Ascending aorta (tissue), 2 donors: ENCODE results near the gene CFC1. TPM values are rescaled to one million over a fixed set of nuclear protein-coding genes. Genes with fewer than 3 reads are reported as not detected.
"Not testable (repeated sequence)": the region's sequence is repeated elsewhere in the genome, so short reads cannot be mapped to it uniquely, and the experiment has no call there.

Experiments
- DNase-seq, 2 donors: peaks; one replicate each; pipeline ENCODE4 v3.0.0-alpha.2; 2019; ENCODE audit warnings: low spot score in 2 of 2
- H3K27ac ChIP-seq, 2 donors: fragments of 200-600 bp; sonication (generic); one replicate each; pipeline ENCODE4 v1.5.1; 2016 to 2017; ENCODE audit warnings: mild to moderate bottlenecking in 1 of 2
- H3K27me3 ChIP-seq: fragments of 200-600 bp; sonication (generic); one replicate; pipeline ENCODE4 v1.5.1; 2017
- H3K36me3 ChIP-seq, 2 donors: fragments of 200-600 bp; sonication (generic); one replicate each; pipeline ENCODE4 v1.5.1; 2016
- H3K4me1 ChIP-seq, 2 donors: fragments of 200-600 bp; sonication (generic); one replicate each; pipeline ENCODE4 v1.5.1; 2016 to 2017; ENCODE audit warnings: mild to moderate bottlenecking in 1 of 2
- H3K4me3 ChIP-seq, 2 donors: fragments of 200-600 bp; sonication (generic); one replicate each; pipeline ENCODE4 v1.5.1; 2016 to 2017; ENCODE audit warnings: mild to moderate bottlenecking in 1 of 2
- H3K9me3 ChIP-seq, 2 donors: fragments of 200-600 bp; sonication (generic); one replicate each; pipeline ENCODE4 v1.5.1; 2016
- intact Hi-C: fragments of 100-400 bp; cut with DNase I; formaldehyde crosslinking; loops from one replicate; pipeline ENCODE4 v1.15.1; 2023
- total RNA-seq: library from RNA; depleted of rRNA; stranded (reverse); fragments of >200 nt; gene quantifications from one replicate; pipeline ENCODE4 v1.1.0, GENCODE V29; 2016

CFC1 gene
- total RNA-seq, 1 donor from 2014 or later: not detected

DNA sequence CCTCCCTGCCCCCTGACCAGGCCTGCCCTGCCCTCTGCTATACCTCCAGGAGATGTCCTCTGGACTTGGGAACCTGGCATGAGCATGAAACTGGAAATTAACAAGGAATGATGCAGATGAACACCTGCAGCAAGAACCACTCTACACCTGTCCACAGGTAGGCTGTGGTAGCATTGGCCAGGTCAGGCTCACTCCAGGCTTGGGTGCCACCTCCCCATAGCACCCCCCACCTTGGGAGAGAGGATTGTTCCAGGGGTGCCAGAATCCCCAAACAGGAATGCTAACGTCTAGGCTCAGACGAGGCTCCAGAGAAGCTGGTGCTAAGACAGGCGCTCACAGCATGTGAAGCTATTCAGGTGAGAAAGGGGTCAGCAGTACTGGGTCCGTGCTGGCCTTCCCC, 5.4 kb downstream of the CFC1 start:
- DNase-seq: peak in 1 of 2 donors; percentile 42

DNA sequence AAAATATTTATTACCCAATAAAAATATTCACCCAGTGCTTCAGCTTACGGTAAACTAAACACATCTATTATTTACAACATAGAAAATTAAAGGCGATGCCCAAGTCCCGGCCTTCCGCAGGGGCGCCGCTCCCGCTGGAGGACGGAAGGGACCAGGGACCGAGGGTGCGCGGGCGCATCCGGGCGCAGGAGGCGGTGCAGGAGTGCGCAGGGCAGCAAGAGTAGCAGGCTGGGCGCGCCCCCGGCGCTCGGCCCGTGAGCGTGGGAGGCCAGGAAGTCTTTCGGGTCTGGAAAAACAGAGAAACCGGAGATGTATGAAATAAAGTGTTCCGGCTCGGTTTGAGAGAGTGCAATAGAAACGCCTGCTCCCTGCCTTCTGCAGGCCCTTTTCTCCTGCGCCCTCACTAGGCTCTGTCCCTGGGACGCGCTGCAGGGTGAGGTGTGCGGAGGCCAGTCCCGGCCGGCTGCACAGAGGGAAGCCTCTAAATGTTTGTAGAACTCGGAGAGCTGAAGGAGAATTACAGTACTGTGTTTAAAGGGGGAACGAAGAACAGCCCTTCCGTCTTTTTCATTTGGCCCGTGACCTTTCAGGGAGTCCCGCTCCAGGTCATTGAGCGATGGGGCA, 6.5 kb downstream of the CFC1 start:
- H3K4me1 ChIP-seq, H3K36me3 ChIP-seq, H3K27me3 ChIP-seq, DNase-seq, H3K4me3 ChIP-seq, H3K9me3 ChIP-seq, H3K27ac ChIP-seq, intact Hi-C loops: not testable (repeated sequence)

More for the DNA sequence above, 5.4 kb downstream of the CFC1 start:
- H3K36me3 ChIP-seq, H3K4me1 ChIP-seq, H3K27me3 ChIP-seq, intact Hi-C loops, H3K9me3 ChIP-seq, H3K4me3 ChIP-seq, H3K27ac ChIP-seq: not testable (repeated sequence)

DNA sequence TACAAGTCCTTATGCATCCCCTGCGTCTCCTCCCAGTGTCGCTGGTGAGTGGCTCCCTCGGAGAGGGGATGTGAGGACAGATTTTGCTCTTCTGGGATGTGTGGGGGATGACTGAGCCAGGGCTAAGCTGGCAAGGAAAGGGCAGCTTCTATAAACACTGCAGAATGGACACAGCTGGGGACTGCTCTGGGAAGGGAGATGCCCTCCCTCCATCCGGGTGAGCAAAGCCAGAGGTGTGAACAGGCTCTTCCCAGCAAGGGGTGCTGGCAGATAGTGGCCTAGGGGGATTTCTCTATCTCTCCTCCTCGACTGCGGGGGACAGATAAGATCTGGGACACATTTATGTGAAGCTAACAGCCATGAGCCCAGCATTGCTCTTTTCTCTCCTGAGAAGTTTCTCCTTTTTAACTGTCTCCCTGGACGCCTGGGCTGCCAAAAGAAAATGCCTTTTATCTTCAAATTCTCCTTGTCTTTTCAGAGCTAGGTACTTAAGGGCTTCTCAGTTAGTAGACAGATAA, 8.5 kb downstream of the CFC1 start:
- intact Hi-C loops, H3K27me3 ChIP-seq, H3K9me3 ChIP-seq, H3K36me3 ChIP-seq, H3K4me3 ChIP-seq, H3K4me1 ChIP-seq, H3K27ac ChIP-seq: not testable (repeated sequence)
- peak in 1 of 2 donors; percentile 18 for DNase-seq

DNA sequence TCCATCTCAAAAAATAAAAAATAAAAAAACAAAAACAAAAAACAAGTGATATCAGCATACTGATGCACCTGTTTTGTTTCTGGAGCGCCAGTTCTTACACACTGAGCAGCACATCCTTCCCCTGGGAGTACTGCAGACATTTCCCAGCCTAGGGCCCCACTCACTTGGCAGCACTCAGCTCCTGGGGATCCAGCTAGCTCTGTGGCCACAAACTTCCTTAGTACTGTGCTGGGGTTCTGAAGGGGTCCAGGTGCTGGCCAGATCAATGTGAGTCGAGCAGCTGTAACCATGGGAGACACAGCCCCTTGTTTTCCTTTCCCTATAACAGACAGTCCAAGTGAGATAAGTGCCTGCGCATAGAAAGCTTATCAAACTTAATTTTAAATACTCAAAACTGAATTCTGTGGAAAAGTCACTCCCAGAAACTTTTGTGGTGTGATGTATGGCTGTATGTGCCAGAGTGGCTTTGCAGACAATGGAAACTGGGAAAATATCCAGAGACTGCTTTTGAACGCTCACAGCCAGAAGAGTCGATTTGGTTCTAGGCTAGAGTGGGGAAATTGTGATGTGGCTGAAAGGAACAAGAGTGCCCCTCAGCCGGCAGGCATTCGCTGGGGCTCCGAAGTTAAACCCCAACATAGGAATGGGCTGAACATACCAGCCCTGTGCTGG, 9.1 kb downstream of the CFC1 start:
- H3K27me3 ChIP-seq, DNase-seq, H3K27ac ChIP-seq, H3K4me1 ChIP-seq, H3K9me3 ChIP-seq, H3K4me3 ChIP-seq, intact Hi-C loops, H3K36me3 ChIP-seq: not testable (repeated sequence)

DNA sequence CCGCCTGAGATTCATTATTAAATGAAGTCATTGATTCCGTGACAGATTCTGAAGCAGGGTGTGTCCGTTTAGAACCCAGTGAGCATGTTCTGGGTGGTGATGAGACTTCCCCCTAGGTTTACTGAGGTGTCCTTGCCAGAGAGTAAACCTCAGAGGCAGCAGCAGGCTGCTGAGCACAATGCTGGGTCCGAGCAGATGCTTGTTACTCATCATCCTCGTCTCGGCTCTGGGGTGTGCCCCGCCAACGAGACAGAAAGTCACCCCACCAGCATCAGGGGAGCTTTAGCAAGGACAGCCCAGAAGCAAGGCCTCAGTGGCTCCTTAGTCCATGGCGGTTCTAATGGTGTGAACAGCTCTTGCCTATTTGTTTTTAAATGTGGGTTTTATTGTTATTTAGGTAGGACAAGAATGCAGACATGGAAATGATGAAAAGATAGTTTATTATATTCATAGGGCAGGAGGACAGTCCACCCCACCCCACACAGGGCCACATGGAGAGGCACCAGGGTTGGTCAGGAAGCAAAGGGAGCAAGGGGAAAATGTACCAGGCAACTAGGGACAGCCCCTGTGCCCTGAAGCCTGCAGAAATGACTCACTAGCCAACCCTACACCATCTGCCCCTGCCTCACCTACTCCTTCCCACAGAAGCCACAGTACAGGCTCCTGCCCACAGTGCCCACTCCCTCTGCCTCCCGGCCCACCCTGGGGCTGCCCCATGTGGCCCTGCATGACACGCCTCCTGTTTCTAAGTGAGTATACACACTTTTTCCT, 10.5 kb downstream of the CFC1 start:
- H3K27ac ChIP-seq, H3K36me3 ChIP-seq, H3K4me1 ChIP-seq, H3K4me3 ChIP-seq, H3K9me3 ChIP-seq, H3K27me3 ChIP-seq, intact Hi-C loops: not testable (repeated sequence)
- peak in 1 of 2 donors; percentile 41 for DNase-seq

GRCh38 chr2:130584726-130585125, 14.6 kb downstream of the CFC1 start:
- peak in 1 of 2 donors; percentile 46 for DNase-seq
- H3K27ac ChIP-seq, H3K4me1 ChIP-seq, H3K36me3 ChIP-seq, H3K27me3 ChIP-seq, H3K9me3 ChIP-seq, H3K4me3 ChIP-seq, intact Hi-C loops: not testable (repeated sequence)

- H3K36me3 ChIP-seq, H3K27me3 ChIP-seq, H3K9me3 ChIP-seq, H3K4me1 ChIP-seq, H3K4me3 ChIP-seq, H3K27ac ChIP-seq, DNase-seq, intact Hi-C loops: not testable (repeated sequence)
Observed at GRCh38 chr2:130583582-130583981, 15.8 kb downstream of the CFC1 start.

GRCh38 chr2:130582970-130583369, 16.4 kb downstream of the CFC1 start:
- H3K27me3 ChIP-seq, H3K4me3 ChIP-seq, H3K4me1 ChIP-seq, H3K27ac ChIP-seq, DNase-seq, H3K9me3 ChIP-seq, intact Hi-C loops, H3K36me3 ChIP-seq: not testable (repeated sequence)

DNA sequence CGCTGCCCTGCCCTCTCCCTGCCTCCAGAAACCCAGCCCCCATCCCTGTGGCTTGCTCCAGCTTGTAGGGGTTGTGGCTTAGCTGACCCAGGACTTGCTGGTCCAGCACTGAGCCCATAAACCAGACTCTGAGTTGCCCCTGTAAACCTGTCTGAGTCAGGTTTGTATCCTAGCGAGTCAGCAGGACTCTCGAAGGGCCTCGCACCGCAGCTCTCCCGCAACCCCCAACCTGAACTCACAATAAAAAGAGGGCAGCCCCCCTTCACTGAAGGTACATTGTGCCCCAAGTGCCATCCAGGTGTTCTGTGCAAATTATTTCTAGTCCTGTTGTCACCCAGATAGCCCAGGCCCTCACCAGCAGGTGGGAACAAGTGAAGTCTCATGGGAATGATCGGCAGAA, 17.9 kb downstream of the CFC1 start:
- H3K27me3 ChIP-seq, H3K4me3 ChIP-seq, H3K9me3 ChIP-seq, H3K4me1 ChIP-seq, H3K27ac ChIP-seq, intact Hi-C loops, H3K36me3 ChIP-seq: not testable (repeated sequence)
- peak in 1 of 2 donors; percentile 31 for DNase-seq

DNA sequence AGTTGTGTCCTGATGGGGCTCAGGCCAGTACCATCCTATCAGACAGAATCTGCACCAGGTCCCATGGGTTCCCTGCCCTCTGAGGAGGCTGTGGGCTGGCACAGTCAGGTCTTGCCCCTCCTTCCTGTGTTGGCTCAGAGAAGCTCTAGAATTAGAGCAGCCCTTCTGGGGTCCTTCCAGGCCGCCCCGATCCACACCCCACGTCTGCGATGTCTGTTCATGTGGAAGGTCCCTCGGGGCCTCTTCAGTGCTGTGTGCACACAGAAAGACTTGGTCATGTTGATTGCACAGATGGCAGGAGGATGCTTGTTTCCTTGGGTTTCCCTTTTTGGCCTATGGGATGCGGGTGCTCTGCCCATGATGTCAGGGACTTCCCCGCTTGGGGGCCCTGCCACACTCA, 20.3 kb downstream of the CFC1 start:
- H3K4me3 ChIP-seq, H3K27me3 ChIP-seq, intact Hi-C loops, H3K4me1 ChIP-seq, H3K36me3 ChIP-seq, H3K9me3 ChIP-seq, H3K27ac ChIP-seq: not testable (repeated sequence)
- DNase-seq: peak in 1 of 2 donors; percentile 31

- intact Hi-C loops: not testable (repeated sequence)
Observed at GRCh38 chr2:130577559-130577958, 21.8 kb downstream of the CFC1 start.

GRCh38 chr2:130576209-130576784, 23.1 kb downstream of the CFC1 start:
- H3K27me3 ChIP-seq, H3K4me1 ChIP-seq, H3K4me3 ChIP-seq, DNase-seq, H3K9me3 ChIP-seq, intact Hi-C loops, H3K27ac ChIP-seq, H3K36me3 ChIP-seq: not testable (repeated sequence)

More at GRCh38 chr2:130577559-130577958, 21.8 kb downstream of the CFC1 start:
- H3K4me3 ChIP-seq, H3K27ac ChIP-seq, H3K9me3 ChIP-seq, H3K27me3 ChIP-seq, H3K36me3 ChIP-seq, DNase-seq, H3K4me1 ChIP-seq: not testable (repeated sequence)

DNA sequence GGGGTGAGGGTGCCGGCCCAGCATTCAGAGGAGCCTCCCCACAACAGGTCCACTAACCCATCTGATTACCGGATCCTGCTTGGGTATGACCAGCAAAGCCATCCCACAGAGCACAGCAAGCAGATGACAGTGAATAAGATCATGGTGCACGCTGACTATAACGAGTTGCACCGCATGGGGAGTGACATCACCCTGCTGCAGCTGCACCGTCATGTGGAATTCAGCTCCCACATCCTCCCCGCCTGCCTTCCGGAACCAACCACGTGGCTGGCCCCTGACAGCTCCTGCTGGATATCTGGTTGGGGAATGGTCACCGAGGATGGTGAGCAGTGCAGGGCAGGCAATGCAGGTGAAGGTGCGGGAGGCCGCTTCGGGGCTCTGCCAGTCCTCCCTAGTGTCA, 25.1 kb downstream of the CFC1 start:
- intact Hi-C loops: not testable (repeated sequence)

GRCh38 chr2:130571929-130572328, 27.4 kb downstream of the CFC1 start:
- intact Hi-C loops, H3K9me3 ChIP-seq, H3K27ac ChIP-seq, DNase-seq, H3K4me3 ChIP-seq, H3K27me3 ChIP-seq, H3K36me3 ChIP-seq, H3K4me1 ChIP-seq: not testable (repeated sequence)

More for the DNA sequence above, 25.1 kb downstream of the CFC1 start:
- DNase-seq, H3K9me3 ChIP-seq, H3K27ac ChIP-seq, H3K27me3 ChIP-seq, H3K36me3 ChIP-seq, H3K4me1 ChIP-seq, H3K4me3 ChIP-seq: not testable (repeated sequence)
